ENCODE measurements around the gene DPEP3. TPM values are rescaled to one million over a fixed set of nuclear protein-coding genes. Genes with fewer than 3 reads are reported as not detected.

The DPEP3 gene
- total and polyA plus RNA-seq, 10 of the 15 experiments (the other 5 are each of a cell fraction or from before 2014, with no cell fraction given), result not detected

- no peak; the same call in 1 of the 2 replicates for TF ChIP-seq ELK1 (IDR thresholded peaks at IDR 0.05; ENCODE audit: low read depth, low read length)
- TF ChIP-seq PML (IDR thresholded peaks at IDR 0.05; ENCODE audit: low read length), result no peak
- TF ChIP-seq ZNF622 (IDR thresholded peaks at IDR 0.05), result no peak
- TF ChIP-seq SIX5 (IDR thresholded peaks at IDR 0.05; ENCODE audit: low read depth, low read length, severe bottlenecking), result peak; percentile 14
- TF ChIP-seq ZBTB40 (IDR thresholded peaks at IDR 0.05; ENCODE audit: borderline replicate concordance), result no peak
- no peak for TF ChIP-seq ZBED1 (IDR thresholded peaks at IDR 0.05; ENCODE audit: borderline replicate concordance)
- no peak for TF ChIP-seq BMI1 (IDR thresholded peaks at IDR 0.05; ENCODE audit: borderline replicate concordance)
- no peak for TF ChIP-seq NFYB (IDR thresholded peaks at IDR 0.05; ENCODE audit: insufficient read depth, low read depth, low read length)
- TF ChIP-seq SMAD1 (IDR thresholded peaks at IDR 0.05; ENCODE audit: low read depth, partially characterized antibody), result no peak
- TF ChIP-seq ZSCAN29 (IDR thresholded peaks at IDR 0.05), result no peak
- peak; percentile 27; the same call in 1 of the 2 replicates for TF ChIP-seq CREB1 (IDR thresholded peaks at IDR 0.05; ENCODE audit: low read depth)
- no peak for TF ChIP-seq ZBTB11 (CRISPR knock-in tag; IDR thresholded peaks at IDR 0.05)
- no peak for TF ChIP-seq SPI1 (IDR thresholded peaks at IDR 0.05; ENCODE audit: borderline replicate concordance, insufficient read depth, low read depth, low read length)
- TF ChIP-seq SMARCA5 (IDR thresholded peaks at IDR 0.05), result 0 out of 2 replicates have a peak, but pooled peaks have one; percentile 55
- TF ChIP-seq EP300 (IDR thresholded peaks at IDR 0.05; ENCODE audit: borderline replicate concordance in 1 of 2, control insufficient read depth in 1 of 2, low read depth in 2 of 2, low read length in 2 of 2), result no peak
- no peak for TF ChIP-seq DPF2 (IDR thresholded peaks at IDR 0.05)
- no peak for TF ChIP-seq CHD4 (IDR thresholded peaks at IDR 0.05)
- no peak for TF ChIP-seq MYC (IDR thresholded peaks at IDR 0.05; ENCODE audit: insufficient read depth, insufficient read length, insufficient replicate concordance, low read length, severe bottlenecking)
- no peak for TF ChIP-seq POU2F2 (IDR thresholded peaks at IDR 0.05; ENCODE audit: borderline replicate concordance, low read depth, low read length)
Observed at GRCh38 chr16:67936124-67936879, 44.0 kb downstream of the DPEP3 start, which contains the start of gene PSMB10 (continued).

Measured in GM12878 (cell line).